ENCODE data around the gene ATXN7. TPM values are rescaled to one million over a fixed set of nuclear protein-coding genes. Genes with fewer than 3 reads are reported as not detected.
A peak's percentile ranks its signal among the peaks of the same experiment; 100 is the strongest.

The ATXN7 gene
- total and polyA plus RNA-seq, 4 donors, result 4.8 to 46.6 (median 18.0) TPM

DNA sequence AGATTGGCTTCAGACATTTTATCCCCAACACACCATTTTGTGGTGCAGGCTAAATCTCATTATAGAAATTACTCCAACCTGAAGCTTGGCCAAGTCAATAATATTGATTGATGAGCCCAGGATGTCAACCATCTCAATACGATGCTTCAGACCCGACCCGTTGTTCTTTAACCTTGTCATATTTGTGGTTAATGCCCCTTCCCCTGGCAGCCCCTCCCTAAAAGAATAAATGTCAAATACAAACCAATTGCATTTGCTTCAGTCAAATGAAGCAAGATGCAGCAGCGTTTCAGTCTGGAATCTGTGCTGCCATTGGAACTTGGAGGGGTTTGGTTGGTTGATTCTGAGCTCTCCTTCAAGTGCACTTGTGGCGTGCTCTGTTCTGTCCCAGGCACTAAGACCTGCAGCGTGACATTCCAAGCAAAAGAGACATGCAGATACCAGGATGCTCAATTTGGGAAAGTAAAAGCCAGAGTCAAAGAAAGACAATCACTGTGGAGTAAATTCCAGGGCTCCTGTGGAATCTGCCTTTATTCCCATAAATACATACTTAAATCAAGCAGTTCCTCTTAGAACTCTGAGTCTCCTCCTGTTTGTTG is 183.4 kb downstream of the ATXN7 start:
- no peak overlapping the region for H3K27ac ChIP-seq (ENCODE audit: low read depth in 1 of 2, low read length in 1 of 2)
- H3K27me3 ChIP-seq (ENCODE audit: control insufficient read depth in 3 of 3, insufficient read depth in 3 of 3, low read length in 2 of 3), result no peaks in the 10 kb centered on the region
- H3K9ac ChIP-seq (ENCODE audit: insufficient read depth in 1 of 2, low read length in 2 of 2), result no peak overlapping the region
- peaks cover 0 to 5% (median 0%) of the 10 kb centered on the region in 5 donors for H3K4me1 ChIP-seq (ENCODE audit: control insufficient read depth in 5 of 5, insufficient read depth in 5 of 5, low read length in 5 of 5)
- ATAC-seq (ENCODE audit: insufficient read depth, low FRiP score) (no peak), DNase-seq (peak in 1 of 3 donors; percentile 29)
- WGBS, 2 donors, result 48 to 70% methylated on average over 6 of the region's 6 CpGs
- no peak overlapping the region for H3K4me3 ChIP-seq
- no peaks in the 10 kb centered on the region for H3K9me3 ChIP-seq (ENCODE audit: control insufficient read depth in 4 of 4, insufficient read depth in 3 of 4, low read length in 3 of 4)
- H3K36me3 ChIP-seq (ENCODE audit: control insufficient read depth in 4 of 4, insufficient read depth in 4 of 4, low read length in 4 of 4), result no peaks in the 10 kb centered on the region
- no peak for TF ChIP-seq CTCF (IDR thresholded peaks at IDR 0.05; ENCODE audit: control extremely low read depth, extremely low read depth)

GRCh38 chr3:64047787-64048186 is 184.1 kb downstream of the ATXN7 start:
- H3K4me1 ChIP-seq (ENCODE audit: control insufficient read depth in 5 of 5, insufficient read depth in 5 of 5, low read length in 5 of 5), result peaks cover 0 to 5% (median 0%) of the 10 kb centered on the region in 5 donors
- no peak overlapping the region for H3K9ac ChIP-seq (ENCODE audit: insufficient read depth in 1 of 2, low read length in 2 of 2)
- H3K27ac ChIP-seq (ENCODE audit: low read depth in 1 of 2, low read length in 1 of 2), result no peak overlapping the region
- H3K4me3 ChIP-seq, result no peak overlapping the region
- H3K9me3 ChIP-seq (ENCODE audit: control insufficient read depth in 4 of 4, insufficient read depth in 3 of 4, low read length in 3 of 4), result no peaks in the 10 kb centered on the region
- H3K27me3 ChIP-seq (ENCODE audit: control insufficient read depth in 3 of 3, insufficient read depth in 3 of 3, low read length in 2 of 3), result no peaks in the 10 kb centered on the region
- no peak for TF ChIP-seq CTCF (IDR thresholded peaks at IDR 0.05; ENCODE audit: control extremely low read depth, extremely low read depth)
- DNase-seq (no peak), ATAC-seq (ENCODE audit: insufficient read depth, low FRiP score) (no peak)
- WGBS, 2 donors, result 54 to 81% methylated on average over 7 of the region's 7 CpGs
- H3K36me3 ChIP-seq (ENCODE audit: control insufficient read depth in 4 of 4, insufficient read depth in 4 of 4, low read length in 4 of 4), result no peaks in the 10 kb centered on the region

GRCh38 chr3:64048631-64049061 is 185.0 kb downstream of the ATXN7 start:
- ATAC-seq (ENCODE audit: insufficient read depth, low FRiP score) (no peak), DNase-seq (no peak)
- Histone ChIP-seq H3K9ac (ENCODE audit: insufficient read depth in 1 of 2, low read length in 2 of 2) (no peak overlapping the region), H3K27me3 (ENCODE audit: control insufficient read depth in 3 of 3, insufficient read depth in 3 of 3, low read length in 2 of 3) (no peaks in the 10 kb centered on the region), H3K4me1 (ENCODE audit: control insufficient read depth in 5 of 5, insufficient read depth in 5 of 5, low read length in 5 of 5) (peaks cover 0 to 5% (median 0%) of the 10 kb centered on the region in 5 donors), H3K36me3 (ENCODE audit: control insufficient read depth in 4 of 4, insufficient read depth in 4 of 4, low read length in 4 of 4) (no peaks in the 10 kb centered on the region), H3K27ac (ENCODE audit: low read depth in 1 of 2, low read length in 1 of 2) (no peak overlapping the region), H3K4me3 (no peak overlapping the region), H3K9me3 (ENCODE audit: control insufficient read depth in 4 of 4, insufficient read depth in 3 of 4, low read length in 3 of 4) (no peaks in the 10 kb centered on the region)
- no peak for TF ChIP-seq CTCF (IDR thresholded peaks at IDR 0.05; ENCODE audit: control extremely low read depth, extremely low read depth)
- WGBS, 2 donors, result 20 to 34% methylated on average over 3 of the region's 3 CpGs

GRCh38 chr3:64049136-64049535 is 185.5 kb downstream of the ATXN7 start:
- ATAC-seq (ENCODE audit: insufficient read depth, low FRiP score), result no peak
- H3K4me1 ChIP-seq (ENCODE audit: control insufficient read depth in 5 of 5, insufficient read depth in 5 of 5, low read length in 5 of 5), result peaks cover 0 to 5% (median 0%) of the 10 kb centered on the region in 5 donors
- H3K27me3 ChIP-seq (ENCODE audit: control insufficient read depth in 3 of 3, insufficient read depth in 3 of 3, low read length in 2 of 3), result no peaks in the 10 kb centered on the region
- H3K9me3 ChIP-seq (ENCODE audit: control insufficient read depth in 4 of 4, insufficient read depth in 3 of 4, low read length in 3 of 4), result no peaks in the 10 kb centered on the region
- no peaks in the 10 kb centered on the region for H3K36me3 ChIP-seq (ENCODE audit: control insufficient read depth in 4 of 4, insufficient read depth in 4 of 4, low read length in 4 of 4)
- H3K4me3 ChIP-seq, result no peak overlapping the region
- no peak overlapping the region for H3K27ac ChIP-seq (ENCODE audit: low read depth in 1 of 2, low read length in 1 of 2)
- no peak for TF ChIP-seq CTCF (IDR thresholded peaks at IDR 0.05; ENCODE audit: control extremely low read depth, extremely low read depth)
- no peak for DNase-seq
- H3K9ac ChIP-seq (ENCODE audit: insufficient read depth in 1 of 2, low read length in 2 of 2), result no peak overlapping the region
- 78% methylated on average over 3 of the region's 3 CpGs for WGBS, 2 donors
